ENCODE data around the gene BARX2.

GRCh38 chr11:129402206-129403171 is 26.8 kb downstream of the BARX2 start:
- TF ChIP-seq CTCF (IDR thresholded peaks at IDR 0.05) = no peak
- no peak for TF ChIP-seq POLR2A (IDR thresholded peaks at IDR 0.05)

Measured in adrenal gland (tissue), 5 donors.